ENCODE measurements around the gene FAM3B.

FAM3B gene

GRCh38 chr21:41398251-41398650, 81.7 kb downstream of the FAM3B start:
- no peak for DNase-seq

- no peak for DNase-seq
These were observed 82.2 kb downstream of the FAM3B start for GRCh38 chr21:41398831-41399230.

GRCh38 chr21:41399246-41399800, 82.7 kb downstream of the FAM3B start:
- DNase-seq: no peak

- no peak for DNase-seq
These were observed 85.6 kb downstream of the FAM3B start for GRCh38 chr21:41402231-41402630.

GRCh38 chr21:41402796-41403195, 86.2 kb downstream of the FAM3B start:
- no peak for DNase-seq

- DNase-seq: no peak
These were observed 86.7 kb downstream of the FAM3B start for GRCh38 chr21:41403331-41403730.

GRCh38 chr21:41403966-41404365, 87.4 kb downstream of the FAM3B start:
- no peak for DNase-seq

GRCh38 chr21:41405321-41405720, 88.7 kb downstream of the FAM3B start:
- no peak for DNase-seq

GRCh38 chr21:41406340-41406739, 89.7 kb downstream of the FAM3B start:
- no peak for DNase-seq

Data from right hindlimb (tissue), 1 donor.